ENCODE measurements around the gene ATP1A2.

The ATP1A2 gene

DNA sequence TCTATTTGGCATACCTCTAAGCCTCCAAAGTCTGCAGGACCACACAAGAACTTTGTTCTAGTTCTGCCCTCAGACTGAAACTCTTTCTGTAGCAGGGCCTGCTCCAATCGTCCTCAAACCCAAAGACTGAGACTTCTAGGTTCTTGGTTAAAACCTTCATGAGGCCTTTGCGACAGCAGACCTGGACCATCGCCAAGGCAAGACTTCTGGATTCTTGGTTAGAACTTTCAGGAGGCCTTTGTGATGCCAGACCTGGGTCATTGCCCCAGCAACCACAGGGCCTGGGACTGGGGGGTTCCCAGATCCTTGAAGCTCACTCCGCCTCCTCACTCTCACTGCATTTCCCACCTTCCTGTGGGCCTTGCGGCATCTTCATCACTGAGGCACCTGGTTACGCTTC is 35.7 kb downstream of the ATP1A2 start, which contains the start of gene ATP1A4:
TSS of gene ATP1A4 (plus strand) at position 301 of the 400 bp plus-strand sequence. CDS start 438 bp downstream, outside the sequence.
- no peak for DNase-seq

DNA sequence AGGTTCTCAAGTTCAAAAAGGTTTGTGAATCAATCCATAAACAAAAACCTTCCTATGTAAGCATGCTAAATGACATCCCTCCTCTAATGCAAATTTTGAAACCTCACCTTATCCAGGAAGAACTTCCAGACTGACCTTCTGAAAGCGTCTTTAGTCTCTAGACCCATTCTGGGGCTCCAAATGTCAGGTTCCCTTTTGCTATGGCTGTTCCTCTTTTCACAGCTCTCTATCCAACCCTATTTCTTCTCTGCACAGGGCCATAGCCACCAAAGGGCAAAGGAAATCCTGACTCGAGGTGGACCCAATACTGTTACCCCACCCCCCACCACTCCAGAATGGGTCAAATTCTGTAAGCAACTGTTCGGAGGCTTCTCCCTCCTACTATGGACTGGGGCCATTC is 39.2 kb downstream of the ATP1A2 start:
- no peak for DNase-seq

DNA sequence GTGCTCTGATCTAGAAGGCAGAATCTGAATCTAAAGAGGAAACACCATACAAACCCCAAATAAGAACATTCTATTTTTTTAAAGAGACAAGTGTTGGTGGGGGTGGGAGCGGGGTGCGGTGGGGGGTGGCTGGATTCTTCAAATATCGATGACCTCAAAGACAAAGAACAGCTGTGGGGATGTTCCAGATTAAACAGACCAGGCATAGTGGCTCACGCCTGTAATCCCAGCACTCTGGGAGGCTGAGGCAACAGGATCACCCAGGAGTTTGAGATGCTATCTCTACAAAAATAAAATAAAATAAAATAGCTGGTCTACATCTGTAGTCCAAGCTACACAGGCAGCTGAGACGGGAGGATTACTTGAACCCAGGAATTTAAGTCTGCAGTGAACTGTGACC is 40.8 kb downstream of the ATP1A2 start:
- DNase-seq: no peak

DNA sequence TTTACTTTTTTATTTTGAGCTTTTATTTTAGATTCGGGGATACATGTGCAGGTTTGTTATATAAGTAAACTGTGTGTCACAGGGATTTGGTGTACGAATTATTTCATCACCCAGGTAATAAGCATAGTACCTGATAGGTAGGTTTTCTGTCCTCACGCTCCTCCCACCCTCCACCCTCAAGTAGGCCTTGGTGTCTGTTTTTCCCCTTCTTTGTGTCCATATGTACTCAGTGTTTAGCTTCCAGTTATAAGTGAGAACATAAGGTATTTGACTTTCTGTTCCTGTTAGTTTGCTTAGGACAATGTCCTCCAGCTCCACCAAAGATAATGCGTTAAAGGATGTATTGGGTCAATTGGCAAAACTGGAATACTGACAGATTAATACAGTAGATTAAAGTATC is 41.6 kb downstream of the ATP1A2 start:
- DNase-seq: no peak

DNA sequence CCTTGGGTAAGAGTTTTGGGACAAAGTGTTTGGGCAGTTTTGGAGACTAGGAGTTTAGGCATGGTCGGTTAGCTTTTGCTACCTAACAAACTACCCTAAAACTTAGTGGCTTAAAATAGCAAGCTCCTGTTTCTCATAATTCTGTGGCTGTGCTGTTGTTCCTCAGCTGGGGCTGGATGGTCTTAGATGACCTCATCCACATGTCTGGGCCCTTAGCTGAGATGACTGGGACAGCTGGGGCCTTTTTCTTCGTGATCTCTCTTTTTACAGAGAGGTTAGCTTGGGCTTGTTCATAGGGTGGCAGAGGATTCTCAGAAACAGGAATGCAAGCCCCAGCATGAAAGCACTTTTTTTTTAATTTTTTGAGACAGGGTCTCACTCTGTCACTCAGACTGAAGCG is 42.5 kb downstream of the ATP1A2 start:
- DNase-seq: no peak

DNA sequence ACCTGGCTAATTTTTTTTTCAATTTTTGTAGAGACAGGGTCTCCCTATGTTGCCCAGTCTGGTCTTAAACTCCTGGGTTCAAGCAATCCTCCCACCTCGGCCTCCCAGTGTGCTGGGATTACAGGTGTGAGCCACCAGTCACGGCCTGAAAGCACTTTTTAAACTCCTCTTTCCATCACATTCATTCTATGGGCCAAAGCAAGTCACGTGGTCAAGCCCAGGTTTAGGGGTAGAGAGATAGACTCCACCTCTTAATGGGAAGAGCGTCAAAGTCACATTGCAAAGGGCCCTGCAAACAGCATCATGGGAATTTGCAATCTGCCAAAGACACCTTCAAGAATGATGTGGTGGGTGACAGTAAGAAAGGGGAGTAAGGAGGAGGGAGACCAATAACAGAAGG is 43.0 kb downstream of the ATP1A2 start:
- DNase-seq: no peak

DNA sequence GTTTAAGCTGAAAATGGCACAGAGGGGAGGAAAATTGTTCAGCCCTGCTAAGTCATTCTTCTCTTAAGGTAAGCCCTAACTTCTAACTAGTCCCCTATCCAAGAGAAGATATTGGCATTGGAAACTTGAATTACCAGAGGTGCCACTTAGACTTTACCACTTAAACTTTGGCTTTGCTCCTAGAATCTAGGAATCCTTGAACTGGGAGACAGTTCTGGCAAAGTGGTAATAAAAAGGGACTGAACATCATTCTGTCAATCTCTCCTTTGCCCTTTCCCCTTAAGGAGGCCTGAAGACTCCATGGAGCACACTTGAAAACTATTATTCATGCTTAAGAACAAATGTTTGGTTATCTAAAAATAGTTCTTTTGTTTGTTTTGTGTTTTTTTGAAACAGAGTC is 44.3 kb downstream of the ATP1A2 start:
- no peak for DNase-seq

DNA sequence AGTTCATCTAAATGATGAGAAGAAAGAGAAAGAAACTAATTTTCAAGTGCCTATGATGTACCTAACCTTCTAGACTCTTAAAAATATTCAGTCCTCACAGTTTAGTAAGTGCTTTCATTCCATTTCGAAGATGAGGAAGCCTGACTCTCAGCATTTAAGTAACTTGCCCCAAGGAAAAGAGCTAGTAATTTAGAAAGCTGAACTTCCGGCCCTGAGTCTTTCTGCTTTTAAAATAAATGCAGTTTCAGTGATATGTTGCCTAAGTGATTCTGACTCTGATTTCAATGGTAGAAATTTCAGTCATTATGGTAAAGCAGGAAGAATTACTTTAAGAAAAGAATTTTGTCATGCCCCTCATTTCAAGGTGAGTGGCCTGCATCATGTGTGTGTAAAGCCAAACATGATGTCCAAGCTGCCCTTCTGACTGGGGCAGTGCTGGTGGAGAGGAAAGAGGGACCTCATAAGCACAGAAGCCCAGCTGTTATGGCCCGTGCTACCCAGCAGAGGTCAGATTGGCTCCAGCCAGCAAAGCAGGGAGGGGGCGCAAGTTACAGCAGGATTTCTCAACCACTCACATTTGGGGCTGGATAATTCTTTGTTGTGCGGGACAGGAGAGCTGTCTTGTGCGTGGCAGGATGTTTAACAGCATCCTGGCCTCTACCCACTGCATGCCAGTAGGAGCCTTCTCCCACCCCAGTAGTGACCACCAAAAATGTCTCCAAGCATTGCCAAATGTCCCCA is 46.6 kb downstream of the ATP1A2 start:
- DNase-seq: no peak

DNA sequence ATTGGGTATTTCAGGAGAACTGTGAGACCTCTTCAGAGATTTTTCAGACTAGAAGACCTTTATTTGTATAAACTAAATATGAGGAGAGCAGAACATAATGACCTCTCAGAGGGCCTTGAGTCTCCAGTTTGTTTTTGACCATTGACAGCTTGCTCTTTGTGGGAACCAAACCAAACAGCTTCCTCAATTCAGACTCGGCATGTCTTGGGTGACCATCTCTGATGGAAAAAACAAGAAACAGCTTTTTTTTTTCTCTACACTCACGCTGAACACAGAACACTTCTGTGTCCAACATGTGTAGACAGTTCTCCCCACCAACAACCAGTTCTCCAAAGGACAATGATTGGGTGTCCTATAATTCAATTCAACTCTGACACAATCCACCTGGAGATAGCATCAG is 47.4 kb downstream of the ATP1A2 start:
- no peak for DNase-seq

DNA sequence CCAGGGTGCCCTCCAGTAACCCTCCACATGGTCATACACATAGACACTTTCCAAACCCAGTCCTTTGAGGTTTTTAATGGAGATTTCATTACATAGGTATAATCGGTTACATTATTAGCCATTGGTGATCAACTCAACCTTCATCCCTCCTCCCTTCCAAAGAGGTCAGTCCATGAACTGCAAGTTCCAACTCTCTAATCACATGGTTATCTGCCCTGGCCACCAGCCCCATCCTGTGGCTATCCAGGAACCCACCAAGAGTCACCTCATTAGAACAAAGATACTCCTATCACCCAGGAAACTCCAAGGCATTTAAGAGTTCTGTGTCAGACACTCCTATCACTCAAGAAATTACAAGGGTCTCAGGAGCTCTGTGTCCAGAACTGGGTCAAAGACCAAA is 48.1 kb downstream of the ATP1A2 start:
- DNase-seq: no peak

DNA sequence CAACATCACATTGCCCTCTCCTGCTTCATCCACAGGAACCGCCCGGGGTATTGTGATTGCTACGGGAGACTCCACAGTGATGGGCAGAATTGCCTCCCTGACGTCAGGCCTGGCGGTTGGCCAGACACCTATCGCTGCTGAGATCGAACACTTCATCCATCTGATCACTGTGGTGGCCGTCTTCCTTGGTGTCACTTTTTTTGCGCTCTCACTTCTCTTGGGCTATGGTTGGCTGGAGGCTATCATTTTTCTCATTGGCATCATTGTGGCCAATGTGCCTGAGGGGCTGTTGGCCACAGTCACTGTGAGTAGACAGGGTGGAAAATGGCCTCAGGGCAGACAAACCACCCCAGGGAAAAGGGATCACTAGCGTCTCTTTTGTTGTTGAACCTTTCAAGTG is 48.6 kb downstream of the ATP1A2 start:
- no peak for DNase-seq

DNA sequence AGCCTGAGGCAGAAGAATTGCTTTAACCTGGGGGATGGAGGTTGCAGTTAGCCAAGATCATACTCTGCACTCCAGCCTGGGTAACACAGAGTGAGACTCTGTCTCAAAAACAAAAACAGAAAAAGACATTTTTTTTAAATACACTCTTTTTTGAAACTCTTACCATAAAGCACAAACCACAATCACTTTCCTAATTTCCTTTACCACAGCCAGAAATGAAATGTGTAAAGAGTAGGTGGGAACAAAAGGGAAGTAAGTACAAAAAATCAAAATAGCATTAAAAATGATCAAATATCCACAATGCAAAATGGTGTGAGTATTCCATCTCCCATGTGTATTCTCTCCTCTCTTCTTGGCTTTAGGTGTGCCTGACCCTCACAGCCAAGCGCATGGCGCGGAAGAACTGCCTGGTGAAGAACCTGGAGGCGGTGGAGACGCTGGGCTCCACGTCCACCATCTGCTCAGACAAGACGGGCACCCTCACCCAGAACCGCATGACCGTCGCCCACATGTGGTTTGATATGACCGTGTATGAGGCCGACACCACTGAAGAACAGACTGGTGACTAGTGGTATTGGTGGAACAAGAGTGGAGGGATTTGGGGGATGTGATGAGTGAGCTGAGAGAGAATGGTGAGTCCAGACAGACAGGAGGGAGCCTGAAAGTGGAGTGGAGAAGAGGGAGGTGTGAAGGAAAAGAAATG is 50.8 kb downstream of the ATP1A2 start:
- no peak for DNase-seq

DNA sequence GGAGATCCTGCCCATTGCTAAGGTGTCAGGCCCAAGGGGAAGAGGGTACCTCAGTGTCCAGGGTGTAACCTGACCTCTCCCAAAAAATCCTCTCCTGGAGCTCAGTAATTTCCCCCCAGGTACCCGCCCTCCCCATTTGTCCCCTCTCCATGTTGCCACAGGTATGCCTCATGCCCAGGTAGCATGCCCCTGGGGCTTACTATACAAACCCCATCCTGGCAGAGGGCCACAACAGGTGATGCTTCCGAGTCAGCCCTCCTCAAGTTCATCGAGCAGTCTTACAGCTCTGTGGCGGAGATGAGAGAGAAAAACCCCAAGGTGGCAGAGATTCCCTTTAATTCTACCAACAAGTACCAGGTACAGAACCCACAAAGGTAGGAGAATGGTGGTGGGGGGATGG is 51.5 kb downstream of the ATP1A2 start:
- DNase-seq: no peak

DNA sequence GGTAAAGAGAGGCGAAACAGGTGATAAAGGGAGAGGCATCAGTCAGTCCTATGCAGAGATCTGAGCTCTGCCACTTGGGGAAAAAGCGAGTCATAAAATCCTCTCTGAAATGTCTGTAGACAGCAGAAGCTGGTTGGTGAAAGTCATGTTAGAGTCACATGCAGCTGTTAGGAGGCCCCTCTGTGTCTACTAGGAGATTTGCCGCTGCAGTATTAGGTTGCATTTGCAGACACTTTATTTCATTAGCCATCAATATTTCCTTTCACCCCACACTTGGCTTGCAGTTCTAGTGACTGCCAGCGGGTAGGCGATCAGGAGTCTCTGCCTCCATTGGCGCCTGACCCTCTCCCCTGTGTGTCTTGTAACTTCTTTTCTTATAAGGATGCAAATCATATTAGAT is 52.0 kb downstream of the ATP1A2 start:
- no peak for DNase-seq

DNA sequence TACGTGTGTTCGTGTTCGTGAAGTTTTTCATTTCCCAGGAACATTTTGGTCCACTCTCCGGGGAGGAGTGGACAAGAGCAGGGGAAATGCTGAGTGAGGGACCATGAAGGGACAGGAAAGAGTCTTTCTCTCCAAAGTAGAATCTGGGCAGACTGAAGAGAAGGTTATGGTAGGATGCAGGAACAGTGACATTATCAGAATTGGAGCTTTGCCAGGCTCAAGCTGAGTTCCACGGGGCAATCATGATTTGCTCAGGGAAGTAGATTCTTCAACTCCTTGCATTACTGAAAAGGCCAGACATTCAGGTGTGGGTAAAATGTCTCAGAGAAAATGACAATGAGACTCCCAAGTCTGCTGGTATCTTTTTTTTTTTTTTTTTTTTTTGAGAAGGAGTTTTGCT is 52.5 kb downstream of the ATP1A2 start:
- no peak for DNase-seq

DNA sequence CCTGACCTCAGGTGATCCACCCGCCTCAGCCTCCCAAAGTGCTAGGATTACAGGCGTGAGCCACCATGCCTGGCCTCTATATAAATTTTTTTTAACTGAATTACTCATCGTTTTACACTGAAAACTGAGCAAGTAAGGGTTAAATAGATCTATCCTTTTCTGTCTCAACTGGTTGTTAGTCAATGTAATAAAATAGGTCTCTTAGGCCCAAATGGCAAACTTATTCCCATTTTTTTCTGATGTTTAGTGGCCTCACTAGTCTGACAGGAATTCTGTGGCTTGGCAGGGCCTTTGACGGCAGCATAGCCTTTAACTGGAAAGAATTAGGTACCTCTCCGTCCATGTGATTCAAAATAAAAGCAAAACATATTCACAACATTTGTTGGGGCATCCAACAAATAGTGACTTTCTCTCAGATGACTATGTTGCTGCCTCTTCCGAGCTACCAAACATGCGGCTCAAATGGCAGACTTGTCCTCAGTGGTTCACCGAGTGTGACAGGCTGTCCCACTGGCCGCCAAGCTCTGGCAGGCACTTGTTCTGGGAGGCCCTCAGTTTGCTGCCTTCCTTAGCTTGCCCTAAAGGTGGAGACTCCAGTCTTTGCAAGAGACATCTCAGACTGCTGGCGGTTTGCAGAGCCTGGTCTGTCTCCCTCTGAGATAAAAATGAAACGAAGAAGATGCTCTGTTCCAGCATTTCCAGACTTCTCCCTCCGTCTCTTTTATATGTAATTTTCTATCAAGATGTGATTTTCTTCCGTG is 53.2 kb downstream of the ATP1A2 start:
- DNase-seq: no peak

DNA sequence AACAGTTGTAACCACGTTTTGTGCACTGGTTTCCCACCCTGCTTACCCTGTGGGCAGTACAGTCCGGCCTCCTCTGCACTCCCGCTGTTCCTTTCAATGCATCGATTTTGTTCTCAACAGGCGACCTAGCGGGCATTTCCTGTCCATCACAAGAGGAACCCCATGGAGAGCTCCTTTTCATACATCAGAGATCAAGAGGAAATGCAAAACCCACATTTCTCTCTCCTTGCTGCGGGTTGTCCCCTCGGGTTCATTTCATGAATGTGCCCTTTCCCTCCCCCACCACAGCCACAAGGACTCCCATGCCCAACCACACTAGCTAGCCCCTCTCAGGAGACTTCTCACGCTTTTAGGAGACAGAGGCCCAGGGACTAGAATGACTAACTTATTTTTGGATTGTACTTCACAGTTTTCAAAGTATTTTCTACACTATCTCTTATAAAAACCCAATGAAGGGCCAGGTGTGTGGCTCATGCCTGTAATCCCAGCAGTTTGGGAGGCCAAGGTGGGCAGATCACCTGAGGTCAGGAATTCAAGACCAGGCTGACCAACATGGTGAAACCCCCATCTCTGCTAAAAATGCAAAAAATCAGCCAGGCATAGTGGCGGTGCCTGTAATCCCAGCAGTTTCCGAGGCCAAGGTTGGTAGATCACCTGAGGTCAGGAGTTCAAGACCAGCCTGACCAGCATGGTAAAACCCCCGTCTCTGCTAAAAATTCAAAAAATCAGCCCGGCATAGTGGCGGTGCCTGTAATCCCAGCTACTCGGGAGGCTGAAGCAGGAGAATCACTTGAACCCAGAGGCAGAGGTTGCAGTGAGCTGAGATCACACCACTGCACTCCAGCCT is 54.2 kb downstream of the ATP1A2 start:
- DNase-seq: no peak

DNA sequence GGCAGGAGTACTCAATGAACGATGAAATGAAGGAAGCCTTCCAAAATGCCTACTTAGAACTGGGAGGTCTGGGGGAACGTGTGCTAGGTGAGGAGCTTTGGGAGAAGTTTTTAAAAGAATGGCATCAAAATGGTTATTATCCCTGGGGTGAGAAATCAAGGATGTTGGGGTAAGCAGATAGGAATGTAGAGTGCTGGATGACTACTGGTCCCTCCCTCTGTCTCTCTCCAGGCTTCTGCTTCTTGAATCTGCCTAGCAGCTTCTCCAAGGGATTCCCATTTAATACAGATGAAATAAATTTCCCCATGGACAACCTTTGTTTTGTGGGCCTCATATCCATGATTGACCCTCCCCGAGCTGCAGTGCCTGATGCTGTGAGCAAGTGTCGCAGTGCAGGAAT is 55.8 kb downstream of the ATP1A2 start:
- no peak for DNase-seq

DNA sequence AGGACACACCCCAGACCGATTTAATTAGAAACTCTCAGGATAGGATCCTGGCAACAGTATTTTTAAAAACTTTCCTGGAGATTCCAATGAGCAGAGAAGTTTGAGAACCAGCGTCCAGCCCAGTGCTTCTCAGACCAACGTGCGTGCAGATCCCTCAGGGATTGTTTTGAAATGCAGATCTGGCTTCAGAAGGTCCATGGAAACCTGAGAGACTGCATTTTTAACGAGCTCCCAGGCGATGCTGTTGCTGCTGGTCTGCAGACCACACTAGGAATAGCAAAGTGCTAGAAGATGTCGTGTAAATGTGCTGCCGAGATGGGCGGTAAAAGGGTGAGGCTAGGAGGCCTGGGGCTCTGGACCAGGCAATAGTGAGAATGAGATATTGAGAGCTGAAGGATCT is 56.4 kb downstream of the ATP1A2 start:
- DNase-seq: no peak

DNA sequence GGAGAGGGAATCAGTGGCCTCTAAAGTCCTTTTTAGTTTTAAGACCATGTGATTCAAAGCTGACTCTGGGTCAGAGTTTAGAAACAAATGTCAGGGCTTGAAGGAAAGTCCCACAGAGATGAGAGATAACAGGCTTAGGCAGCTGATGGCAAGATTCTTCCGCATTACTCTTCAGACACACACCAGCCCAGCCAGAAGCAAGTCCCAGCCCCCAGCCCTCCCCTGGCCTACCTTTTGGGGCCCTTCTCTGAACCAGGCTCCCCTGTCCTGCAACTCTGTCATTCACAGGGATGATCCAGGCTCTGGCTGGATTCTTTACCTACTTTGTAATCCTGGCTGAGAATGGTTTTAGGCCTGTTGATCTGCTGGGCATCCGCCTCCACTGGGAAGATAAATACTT is 61.7 kb downstream of the ATP1A2 start:
- no peak for DNase-seq

DNA sequence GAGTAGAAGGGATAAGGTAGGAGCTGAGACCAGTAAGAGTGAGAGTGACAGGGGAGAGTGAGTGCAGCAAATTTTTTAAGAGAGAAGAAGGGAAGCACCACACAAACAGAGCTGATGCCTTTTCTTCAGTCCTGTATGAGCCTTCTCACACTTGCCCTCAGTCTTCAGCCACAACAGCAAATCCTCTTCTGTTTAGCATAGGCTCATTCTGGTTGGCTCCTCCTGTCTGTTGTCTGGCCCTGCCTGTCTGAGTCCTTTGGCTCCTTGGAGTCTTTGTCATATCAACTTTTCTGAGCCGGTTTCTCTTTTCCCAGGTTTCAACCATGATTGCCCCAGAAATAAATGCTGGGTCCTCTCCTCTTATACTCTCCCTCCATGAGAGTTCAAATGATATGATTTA is 62.1 kb downstream of the ATP1A2 start:
- no peak for DNase-seq

DNA sequence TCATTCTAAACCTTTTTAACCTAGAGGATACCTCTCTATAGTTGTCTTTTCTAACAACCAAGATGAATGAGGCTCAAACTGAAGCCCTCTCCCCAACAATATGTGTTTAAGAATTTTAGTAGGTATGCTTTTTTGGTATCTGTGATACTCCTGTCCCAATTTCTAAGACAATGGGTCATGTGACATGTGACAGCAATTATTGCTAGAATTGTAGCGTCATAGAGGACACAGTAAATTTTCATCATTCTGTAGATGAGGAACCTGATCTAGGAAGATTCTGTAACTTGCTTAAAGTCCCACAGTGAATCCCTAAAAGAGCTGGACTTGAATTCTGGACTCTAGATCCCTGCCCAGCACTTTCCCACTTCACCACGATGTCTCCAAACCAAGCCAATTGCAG is 63.2 kb downstream of the ATP1A2 start:
- no peak for DNase-seq

DNA sequence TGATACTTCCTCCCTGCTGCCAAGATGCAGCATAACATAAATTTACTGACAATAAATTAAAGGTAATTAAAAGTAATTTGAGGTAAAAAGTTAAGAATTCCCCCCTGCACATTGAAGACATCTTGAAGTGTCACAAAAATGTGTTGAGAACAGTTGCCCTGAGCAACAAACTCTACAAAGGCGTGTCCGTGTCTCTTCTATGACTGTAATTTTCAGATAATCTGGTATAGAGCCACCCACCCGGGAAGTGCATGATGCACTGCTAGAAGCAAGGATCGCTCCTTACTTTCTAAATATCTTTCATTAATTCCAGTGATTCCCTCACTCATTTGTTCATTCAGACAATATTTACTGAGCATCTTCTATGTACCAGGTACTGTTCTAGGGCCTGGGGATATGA is 63.8 kb downstream of the ATP1A2 start:
- no peak for DNase-seq
